Colon (tissue), 2 donors: ENCODE results near the gene USP32.

Source experiments
- FAIRE-seq: peaks from 2 replicates; lab custom pipeline; 2012; peaks lifted over from hg19 to GRCh38; lab: Jason Lieb, UNC
- donor health status: control.
- donor health status: control.

USP32 gene

GRCh38 chr17:60170835-60171752, 220.8 kb downstream of the USP32 start:
- FAIRE-seq, result no peak

- FAIRE-seq, result no peak
Observed at GRCh38 chr17:60169921-60170817, 221.8 kb downstream of the USP32 start.

GRCh38 chr17:60168654-60169053, 223.3 kb downstream of the USP32 start:
- FAIRE-seq, result no peak

GRCh38 chr17:60167065-60167741, 224.7 kb downstream of the USP32 start:
- FAIRE-seq, result no peak

- no peak for FAIRE-seq
Observed at GRCh38 chr17:60165971-60166370, 226.0 kb downstream of the USP32 start.

GRCh38 chr17:60165223-60165622, 226.7 kb downstream of the USP32 start:
- no peak for FAIRE-seq

- FAIRE-seq, result no peak
Observed at GRCh38 chr17:60164697-60165096, 227.2 kb downstream of the USP32 start.

GRCh38 chr17:60164164-60164563, 227.8 kb downstream of the USP32 start:
- no peak for FAIRE-seq

GRCh38 chr17:60163108-60163784, 228.7 kb downstream of the USP32 start:
- FAIRE-seq, result no peak

GRCh38 chr17:60161598-60162330, 230.2 kb downstream of the USP32 start:
- no peak for FAIRE-seq

- FAIRE-seq, result no peak
Observed at GRCh38 chr17:60160829-60161501, 231.0 kb downstream of the USP32 start.

GRCh38 chr17:60159479-60159866, 232.5 kb downstream of the USP32 start:
- FAIRE-seq, result no peak

- no peak for FAIRE-seq
Observed at GRCh38 chr17:60158751-60159478, 233.0 kb downstream of the USP32 start.

- no peak for FAIRE-seq
Observed at GRCh38 chr17:60157487-60158040, 234.4 kb downstream of the USP32 start.

- FAIRE-seq, result no peak
Observed at GRCh38 chr17:60156746-60157145, 235.2 kb downstream of the USP32 start.

- FAIRE-seq, result no peak
Observed at GRCh38 chr17:60155815-60156214, 236.1 kb downstream of the USP32 start.

- no peak for FAIRE-seq
Observed at GRCh38 chr17:60155427-60155814, 236.5 kb downstream of the USP32 start.

GRCh38 chr17:60154616-60155426, 237.1 kb downstream of the USP32 start:
- FAIRE-seq, result no peak
